ENCODE measurements around the gene LYRM4. TPM values are rescaled to one million over a fixed set of nuclear protein-coding genes. Genes with fewer than 3 reads are reported as not detected.

Gene LYRM4
- total RNA-seq, 1 donor from 2014 or later, result 34.4 TPM

GRCh38 chr6:5112066-5112799 is 148.5 kb downstream of the LYRM4 start:
- no peak for DNase-seq (ENCODE audit: low spot score, unreplicated experiment)
- Mint-ChIP-seq H3K36me3 (ENCODE audit: insufficient read depth) (peaks cover 3% of the 10 kb centered on the region), H3K27me3 (no peaks in the 10 kb centered on the region), H3K4me1 (ENCODE audit: low read depth) (no peaks in the 10 kb centered on the region), H3K27ac (no peak overlapping the region), H3K4me3 (ENCODE audit: low read depth) (no peak overlapping the region), H3K9me3 (ENCODE audit: low read depth) (no peaks in the 10 kb centered on the region)
- no peak for TF ChIP-seq CTCF (IDR thresholded peaks at IDR 0.05; ENCODE audit: unreplicated experiment)

- H3K9me3 Mint-ChIP-seq (ENCODE audit: low read depth), result no peaks in the 10 kb centered on the region
- H3K4me1 Mint-ChIP-seq (ENCODE audit: low read depth), result no peaks in the 10 kb centered on the region
- DNase-seq (ENCODE audit: low spot score, unreplicated experiment), result no peak
- H3K27ac Mint-ChIP-seq, result no peak overlapping the region
- peaks cover 3% of the 10 kb centered on the region for H3K36me3 Mint-ChIP-seq (ENCODE audit: insufficient read depth)
- TF ChIP-seq CTCF (IDR thresholded peaks at IDR 0.05; ENCODE audit: unreplicated experiment), result no peak
- no peak overlapping the region for H3K4me3 Mint-ChIP-seq (ENCODE audit: low read depth)
- H3K27me3 Mint-ChIP-seq, result no peaks in the 10 kb centered on the region
These were observed 149.1 kb downstream of the LYRM4 start for GRCh38 chr6:5111626-5112025.

- Mint-ChIP-seq H3K36me3 (ENCODE audit: insufficient read depth) (peaks cover 3% of the 10 kb centered on the region), H3K27ac (no peak overlapping the region), H3K27me3 (no peaks in the 10 kb centered on the region), H3K4me3 (ENCODE audit: low read depth) (no peak overlapping the region), H3K4me1 (ENCODE audit: low read depth) (no peaks in the 10 kb centered on the region), H3K9me3 (ENCODE audit: low read depth) (no peaks in the 10 kb centered on the region)
- no peak for TF ChIP-seq CTCF (IDR thresholded peaks at IDR 0.05; ENCODE audit: unreplicated experiment)
- DNase-seq (ENCODE audit: low spot score, unreplicated experiment), result no peak
These were observed 150.5 kb downstream of the LYRM4 start for GRCh38 chr6:5110246-5110645.

- Mint-ChIP-seq H3K9me3 (ENCODE audit: low read depth) (no peaks in the 10 kb centered on the region), H3K27me3 (no peaks in the 10 kb centered on the region), H3K27ac (no peak overlapping the region), H3K36me3 (ENCODE audit: insufficient read depth) (peaks cover 3% of the 10 kb centered on the region), H3K4me1 (ENCODE audit: low read depth) (no peaks in the 10 kb centered on the region), H3K4me3 (ENCODE audit: low read depth) (no peak overlapping the region)
- no peak for DNase-seq (ENCODE audit: low spot score, unreplicated experiment)
- TF ChIP-seq CTCF (IDR thresholded peaks at IDR 0.05; ENCODE audit: unreplicated experiment), result no peak
These were observed 151.3 kb downstream of the LYRM4 start for GRCh38 chr6:5109436-5109835.

- no peaks in the 10 kb centered on the region for H3K4me1 Mint-ChIP-seq (ENCODE audit: low read depth)
- DNase-seq (ENCODE audit: low spot score, unreplicated experiment), result no peak
- H3K36me3 Mint-ChIP-seq (ENCODE audit: insufficient read depth), result peaks cover 3% of the 10 kb centered on the region
- H3K9me3 Mint-ChIP-seq (ENCODE audit: low read depth), result no peaks in the 10 kb centered on the region
- no peak overlapping the region for H3K27ac Mint-ChIP-seq
- no peaks in the 10 kb centered on the region for H3K27me3 Mint-ChIP-seq
- no peak for TF ChIP-seq CTCF (IDR thresholded peaks at IDR 0.05; ENCODE audit: unreplicated experiment)
- no peak overlapping the region for H3K4me3 Mint-ChIP-seq (ENCODE audit: low read depth)
These were observed 152.1 kb downstream of the LYRM4 start for GRCh38 chr6:5108536-5109150.
